ENCODE measurements around the gene PCDHGB3.

DNA sequence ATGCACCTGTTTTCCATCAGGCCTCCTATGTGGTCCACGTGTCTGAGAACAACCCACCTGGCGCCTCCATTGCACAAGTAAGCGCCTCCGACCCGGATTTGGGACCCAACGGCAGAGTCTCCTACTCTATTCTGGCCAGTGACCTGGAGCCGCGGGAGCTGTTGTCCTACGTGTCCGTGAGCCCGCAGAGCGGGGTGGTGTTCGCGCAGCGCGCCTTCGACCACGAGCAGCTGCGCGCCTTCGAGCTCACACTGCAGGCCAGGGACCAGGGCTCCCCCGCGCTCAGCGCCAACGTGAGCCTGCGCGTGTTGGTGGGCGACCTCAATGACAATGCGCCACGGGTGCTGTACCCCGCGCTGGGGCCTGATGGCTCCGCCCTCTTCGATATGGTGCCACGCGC, 18.5 kb upstream of the PCDHGB3 start:
- TF ChIP-seq, protein P1, sequence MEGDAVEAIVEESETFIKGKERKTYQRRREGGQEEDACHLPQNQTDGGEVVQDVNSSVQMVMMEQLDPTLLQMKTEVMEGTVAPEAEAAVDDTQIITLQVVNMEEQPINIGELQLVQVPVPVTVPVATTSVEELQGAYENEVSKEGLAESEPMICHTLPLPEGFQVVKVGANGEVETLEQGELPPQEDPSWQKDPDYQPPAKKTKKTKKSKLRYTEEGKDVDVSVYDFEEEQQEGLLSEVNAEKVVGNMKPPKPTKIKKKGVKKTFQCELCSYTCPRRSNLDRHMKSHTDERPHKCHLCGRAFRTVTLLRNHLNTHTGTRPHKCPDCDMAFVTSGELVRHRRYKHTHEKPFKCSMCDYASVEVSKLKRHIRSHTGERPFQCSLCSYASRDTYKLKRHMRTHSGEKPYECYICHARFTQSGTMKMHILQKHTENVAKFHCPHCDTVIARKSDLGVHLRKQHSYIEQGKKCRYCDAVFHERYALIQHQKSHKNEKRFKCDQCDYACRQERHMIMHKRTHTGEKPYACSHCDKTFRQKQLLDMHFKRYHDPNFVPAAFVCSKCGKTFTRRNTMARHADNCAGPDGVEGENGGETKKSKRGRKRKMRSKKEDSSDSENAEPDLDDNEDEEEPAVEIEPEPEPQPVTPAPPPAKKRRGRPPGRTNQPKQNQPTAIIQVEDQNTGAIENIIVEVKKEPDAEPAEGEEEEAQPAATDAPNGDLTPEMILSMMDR (conservative IDR thresholded peaks at IDR 0.05; ENCODE audit: low read depth, low read length), result no peak
- TF ChIP-seq EZH2 (IDR thresholded peaks at IDR 0.05; ENCODE audit: borderline replicate concordance, low read depth, low read length, poor library complexity, severe bottlenecking), result no peak
